DND-41 (cell line): ENCODE results near the gene TTF1.

Experiments used
- ATAC-seq: fragments of 200-7000 bp; cut with Tn5 transposase; 3 replicates; pipeline ENCODE4 v1.9.1; 2021; ENCODE audit warnings: low read depth; ENCODE audit not compliant: insufficient read depth
- DNase-seq: peaks from one replicate; pipeline ENCODE4 v3.0.0-alpha.2; 2020
- H2AFZ ChIP-seq: 2 replicates; pipeline ENCODE4 v1.6.0; 2012; ENCODE audit warnings: low read depth, low read length
- H3K27ac ChIP-seq: 2 replicates; pipeline ENCODE4 v1.5.1; 2012; ENCODE audit warnings: low read length, inconsistent platforms
- H3K27me3 ChIP-seq: fragments of 200-600 bp; sonication (generic); 2 replicates; pipeline ENCODE4 v1.6.0; 2012; ENCODE audit warnings: low read length, mild to moderate bottlenecking, inconsistent platforms; ENCODE audit not compliant: insufficient read depth, poor library complexity
- H3K36me3 ChIP-seq: 2 replicates; pipeline ENCODE4 v1.5.1; 2012; ENCODE audit warnings: low read length, inconsistent platforms; ENCODE audit not compliant: insufficient read depth
- H3K4me1 ChIP-seq: 2 replicates; pipeline ENCODE4 v1.5.1; 2012; ENCODE audit warnings: mild to moderate bottlenecking, low read length; ENCODE audit not compliant: insufficient read depth
- H3K4me2 ChIP-seq: 2 replicates; pipeline ENCODE4 v1.6.0; 2012; ENCODE audit warnings: mild to moderate bottlenecking, moderate library complexity, low read length, inconsistent platforms; ENCODE audit not compliant: insufficient read depth
- H3K4me3 ChIP-seq, 2 experiments: fragments of 200-600 bp in 1 of 2; shearing (Covaris generic) in 1 of 2; 2 replicates each; pipeline ENCODE4 v1.5.1; 2012 to 2016; ENCODE audit warnings: inconsistent platforms in 2 of 2, low read length in 2 of 2, mild to moderate bottlenecking in 2 of 2, low read depth in 1 of 2, moderate library complexity in 1 of 2
- H3K79me2 ChIP-seq: 2 replicates; pipeline ENCODE4 v1.6.0; 2012; ENCODE audit warnings: low read length, inconsistent platforms; ENCODE audit not compliant: insufficient read depth
- H3K9ac ChIP-seq: 2 replicates; pipeline ENCODE4 v1.6.0; 2012; ENCODE audit warnings: low read depth, mild to moderate bottlenecking, inconsistent platforms, low read length, moderate library complexity
- H3K9me3 ChIP-seq: 2 replicates; pipeline ENCODE4 v1.5.1; 2012; ENCODE audit warnings: low read length, moderate library complexity, mild to moderate bottlenecking, inconsistent platforms; ENCODE audit not compliant: insufficient read depth, severe bottlenecking
- H4K20me1 ChIP-seq: 2 replicates; pipeline ENCODE4 v1.6.0; 2012; ENCODE audit warnings: low read length; ENCODE audit not compliant: insufficient read depth
- EZH2 ChIP-seq: IDR thresholded peaks from 3 replicates; pipeline ENCODE4 v1.6.1; 2012; ENCODE audit warnings: borderline replicate concordance, low read depth, mild to moderate bottlenecking, moderate library complexity, low read length, inconsistent platforms; ENCODE audit not compliant: severe bottlenecking
- TF ChIP-seq, protein P1 (sequence below): IDR thresholded peaks from 2 replicates; pipeline ENCODE4 v1.5.1; 2012; ENCODE audit warnings: borderline replicate concordance, low read length, moderate library complexity, mild to moderate bottlenecking; ENCODE audit not compliant: poor library complexity, severe bottlenecking; ENCODE audit errors: extremely low read depth

TTF1 gene

GRCh38 chr9:132409828-132410528, 3.3 kb upstream of the TTF1 start, which contains the start of gene CFAP77:
Gene CFAP77, plus strand, starts transcription at chr9:132410211. Its CDS starts 61 bp downstream, at chr9:132410272.
- Histone ChIP-seq H2AFZ (no peak within 1 kb of the TSS), H3K27ac (no peak within 1 kb of the TSS), H3K4me3 (no peak within 1 kb of the TSS), H3K4me1 (peaks cover 26% of the 10 kb centered on the region), H3K9me3 (no peaks in the 10 kb centered on the region), H4K20me1 (no peaks in the 10 kb centered on the region), H3K4me2 (0 out of 2 replicates have a peak within 1 kb of the TSS, but pooled peaks have one; percentile 13), H3K36me3 (no peaks in the 10 kb centered on the region; the same call in 1 of the 2 replicates), H3K27me3 (peaks cover 30% of the 10 kb centered on the region), H3K9ac (no peak within 1 kb of the TSS), H3K79me2 (peaks cover 14% of the 10 kb centered on the region)
- no peak for TF ChIP-seq EZH2
- TF ChIP-seq, protein P1, sequence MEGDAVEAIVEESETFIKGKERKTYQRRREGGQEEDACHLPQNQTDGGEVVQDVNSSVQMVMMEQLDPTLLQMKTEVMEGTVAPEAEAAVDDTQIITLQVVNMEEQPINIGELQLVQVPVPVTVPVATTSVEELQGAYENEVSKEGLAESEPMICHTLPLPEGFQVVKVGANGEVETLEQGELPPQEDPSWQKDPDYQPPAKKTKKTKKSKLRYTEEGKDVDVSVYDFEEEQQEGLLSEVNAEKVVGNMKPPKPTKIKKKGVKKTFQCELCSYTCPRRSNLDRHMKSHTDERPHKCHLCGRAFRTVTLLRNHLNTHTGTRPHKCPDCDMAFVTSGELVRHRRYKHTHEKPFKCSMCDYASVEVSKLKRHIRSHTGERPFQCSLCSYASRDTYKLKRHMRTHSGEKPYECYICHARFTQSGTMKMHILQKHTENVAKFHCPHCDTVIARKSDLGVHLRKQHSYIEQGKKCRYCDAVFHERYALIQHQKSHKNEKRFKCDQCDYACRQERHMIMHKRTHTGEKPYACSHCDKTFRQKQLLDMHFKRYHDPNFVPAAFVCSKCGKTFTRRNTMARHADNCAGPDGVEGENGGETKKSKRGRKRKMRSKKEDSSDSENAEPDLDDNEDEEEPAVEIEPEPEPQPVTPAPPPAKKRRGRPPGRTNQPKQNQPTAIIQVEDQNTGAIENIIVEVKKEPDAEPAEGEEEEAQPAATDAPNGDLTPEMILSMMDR: no peak
- DNase-seq (no peak), ATAC-seq (no peak)

GRCh38 chr9:132408521-132408920, 1.9 kb upstream of the TTF1 start:
- Histone ChIP-seq H3K27ac (no peak overlapping the region), H3K9me3 (no peaks in the 10 kb centered on the region), H3K4me2 (no peak overlapping the region), H3K79me2 (peaks cover 20% of the 10 kb centered on the region), H4K20me1 (peaks cover 8% of the 10 kb centered on the region; the same call in 1 of the 2 replicates), H3K27me3 (peaks cover 20% of the 10 kb centered on the region), H3K4me1 (peaks cover 39% of the 10 kb centered on the region), H3K4me3 (no peak overlapping the region), H2AFZ (no peak overlapping the region), H3K9ac (no peak overlapping the region), H3K36me3 (peaks cover 3% of the 10 kb centered on the region)
- no peak for DNase-seq
- ATAC-seq: no peak
- no peak for TF ChIP-seq EZH2
- TF ChIP-seq, protein P1: no peak

GRCh38 chr9:132407196-132407595, 556 bp upstream of the TTF1 start:
- H3K4me2 ChIP-seq: peak overlapping the region; percentile 67
- ATAC-seq (no peak), DNase-seq (no peak)
- peaks cover 34% of the 10 kb centered on the region for H3K79me2 ChIP-seq
- peak overlapping the region in 1 of 2 experiments; percentile 89; a peak in 2 of 4 replicates for H3K4me3 ChIP-seq
- no peak for TF ChIP-seq EZH2
- TF ChIP-seq, protein P1: no peak
- H2AFZ ChIP-seq: peak overlapping the region; percentile 71
- peak overlapping the region; percentile 81 for H3K9ac ChIP-seq
- no peaks in the 10 kb centered on the region for H3K9me3 ChIP-seq
- peaks cover 44% of the 10 kb centered on the region for H3K4me1 ChIP-seq
- H3K36me3 ChIP-seq: peaks cover 17% of the 10 kb centered on the region
- H3K27me3 ChIP-seq: peaks cover 18% of the 10 kb centered on the region
- H3K27ac ChIP-seq: no peak overlapping the region; the same call in 1 of the 2 replicates
- peaks cover 18% of the 10 kb centered on the region for H4K20me1 ChIP-seq
